ENCODE results near the gene C16orf78.

The C16orf78 gene

DNA sequence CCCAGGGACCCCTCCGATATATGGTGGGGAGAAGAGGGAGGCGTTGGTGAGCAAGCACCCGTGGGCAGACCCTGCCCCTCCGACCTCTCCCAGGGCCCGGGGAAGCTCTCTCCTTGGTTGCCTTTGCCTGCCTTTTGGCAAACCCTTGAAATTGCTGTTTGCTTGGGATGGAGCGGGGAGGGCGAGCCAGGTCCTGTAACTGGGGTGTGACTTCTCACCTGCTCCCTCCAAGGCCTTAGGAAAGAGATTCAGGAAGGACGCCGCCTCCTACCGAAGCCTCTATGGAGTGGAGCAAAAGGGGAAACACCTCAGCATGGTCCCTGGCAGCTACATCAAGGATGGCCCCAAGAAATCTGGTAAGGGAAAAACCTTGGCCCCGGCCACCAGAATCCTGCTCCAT lies 4.6 kb downstream of the C16orf78 start:
- in situ Hi-C loops (cut with MboI; ENCODE audit: low sequenced_read_pairs) = no loop called here

DNA sequence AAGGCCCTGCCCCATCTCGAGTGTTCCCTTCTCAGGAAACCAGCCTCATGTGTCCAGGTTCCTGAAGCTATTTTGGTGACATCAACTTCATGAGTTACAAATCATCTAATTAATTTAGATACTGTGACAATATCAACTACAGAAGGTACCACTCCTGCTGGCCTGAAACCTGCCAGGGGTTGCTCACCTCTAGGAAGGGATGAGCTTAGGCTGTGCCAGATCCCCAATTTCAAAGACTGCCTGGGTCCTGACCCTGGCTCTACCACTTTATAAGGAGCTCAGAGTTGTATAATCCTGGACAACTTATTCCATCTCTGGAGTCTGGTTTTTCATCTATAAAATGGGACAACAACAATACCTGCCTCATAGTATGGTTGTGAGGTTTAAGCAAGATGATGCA lies 5.2 kb downstream of the C16orf78 start:
- in situ Hi-C loops (cut with MboI; ENCODE audit: low sequenced_read_pairs) = no loop called here

DNA sequence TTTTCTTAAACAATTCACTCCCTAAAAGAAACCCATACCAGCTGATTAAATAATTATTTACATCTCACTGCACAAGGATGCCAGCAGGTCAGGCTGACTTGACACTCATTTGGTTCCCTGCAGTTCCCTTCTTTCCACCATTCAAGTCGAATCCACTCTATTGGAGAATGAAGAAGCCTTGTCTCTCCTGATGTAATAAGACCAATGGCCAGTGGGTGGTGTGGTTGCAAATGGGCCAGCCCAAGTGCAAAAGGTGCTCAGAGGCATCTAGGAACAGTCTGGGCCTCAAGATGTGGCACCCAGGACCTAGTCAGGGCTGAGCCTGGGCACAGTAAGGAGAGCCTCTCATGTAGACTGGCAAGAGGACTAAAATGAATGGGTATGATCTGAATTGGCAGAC lies 9.3 kb downstream of the C16orf78 start:
- in situ Hi-C loops (cut with MboI; ENCODE audit: low sequenced_read_pairs) = no loop called here

DNA sequence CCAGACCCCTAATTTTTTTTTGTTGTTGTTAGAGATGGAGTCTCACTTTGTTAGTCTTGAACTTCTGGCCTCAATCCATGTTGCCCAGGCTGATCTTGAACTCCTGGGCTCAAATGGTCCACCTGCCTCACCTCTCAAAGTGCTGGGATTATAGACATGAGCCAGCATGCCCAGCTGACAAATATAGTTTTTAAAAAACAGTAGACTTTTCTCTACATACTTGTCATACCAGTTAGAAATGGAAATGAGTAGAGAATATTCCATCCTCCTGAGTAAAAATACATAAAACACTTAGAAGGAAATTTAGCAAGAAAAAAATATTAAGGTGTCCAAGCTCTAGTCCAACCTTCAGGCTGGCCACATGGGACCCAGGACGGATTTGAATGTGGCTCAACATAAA lies 21.4 kb downstream of the C16orf78 start:
- in situ Hi-C loops (cut with MboI; ENCODE audit: low sequenced_read_pairs) = no loop called here

DNA sequence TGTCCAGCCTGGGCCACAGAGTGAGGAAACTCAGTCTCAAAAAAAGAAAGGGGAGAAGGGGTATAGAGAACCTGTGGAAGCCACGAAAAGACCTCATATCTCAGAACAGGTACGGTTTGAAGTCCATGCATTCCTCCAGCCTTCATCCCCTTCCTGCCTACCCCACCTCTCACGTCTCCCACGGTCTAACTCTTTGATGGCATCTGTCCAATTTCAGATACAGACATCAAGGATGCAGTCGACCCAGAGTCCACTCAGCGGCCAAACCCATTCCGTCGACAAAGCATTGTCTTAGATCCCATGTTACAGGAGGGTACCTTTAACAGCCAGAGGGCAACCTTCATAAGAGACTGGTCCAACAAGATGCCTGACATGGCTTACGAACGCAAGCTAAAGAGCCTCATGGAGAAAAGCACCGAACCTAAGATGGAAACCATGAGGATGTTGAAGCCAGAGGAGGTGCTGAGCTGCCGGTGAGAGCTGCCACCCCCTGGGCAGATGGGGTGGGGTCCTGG lies 22.7 kb downstream of the C16orf78 start:
- in situ Hi-C loops (cut with MboI; ENCODE audit: low sequenced_read_pairs) = no loop called here

DNA sequence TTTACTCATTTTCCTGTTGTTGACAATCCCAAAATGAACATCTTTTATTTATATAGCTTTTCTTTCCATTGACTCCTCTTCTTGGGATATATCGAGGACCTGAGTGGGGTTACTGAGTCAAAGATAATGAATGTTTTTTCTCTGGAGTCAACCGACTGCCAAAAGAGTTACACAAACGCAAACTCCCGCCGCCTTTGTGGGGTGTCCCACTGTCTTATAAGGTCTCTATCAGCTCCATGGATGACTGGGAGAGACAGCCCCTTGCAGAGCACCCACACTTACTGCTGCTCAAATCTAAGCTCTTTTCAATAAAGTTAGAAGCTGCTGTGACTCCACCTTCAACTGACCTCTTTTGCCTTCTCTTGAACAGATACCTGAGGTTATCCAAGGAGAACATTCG lies 25.2 kb downstream of the C16orf78 start:
- in situ Hi-C loops (cut with MboI; ENCODE audit: low sequenced_read_pairs) = no loop called here

DNA sequence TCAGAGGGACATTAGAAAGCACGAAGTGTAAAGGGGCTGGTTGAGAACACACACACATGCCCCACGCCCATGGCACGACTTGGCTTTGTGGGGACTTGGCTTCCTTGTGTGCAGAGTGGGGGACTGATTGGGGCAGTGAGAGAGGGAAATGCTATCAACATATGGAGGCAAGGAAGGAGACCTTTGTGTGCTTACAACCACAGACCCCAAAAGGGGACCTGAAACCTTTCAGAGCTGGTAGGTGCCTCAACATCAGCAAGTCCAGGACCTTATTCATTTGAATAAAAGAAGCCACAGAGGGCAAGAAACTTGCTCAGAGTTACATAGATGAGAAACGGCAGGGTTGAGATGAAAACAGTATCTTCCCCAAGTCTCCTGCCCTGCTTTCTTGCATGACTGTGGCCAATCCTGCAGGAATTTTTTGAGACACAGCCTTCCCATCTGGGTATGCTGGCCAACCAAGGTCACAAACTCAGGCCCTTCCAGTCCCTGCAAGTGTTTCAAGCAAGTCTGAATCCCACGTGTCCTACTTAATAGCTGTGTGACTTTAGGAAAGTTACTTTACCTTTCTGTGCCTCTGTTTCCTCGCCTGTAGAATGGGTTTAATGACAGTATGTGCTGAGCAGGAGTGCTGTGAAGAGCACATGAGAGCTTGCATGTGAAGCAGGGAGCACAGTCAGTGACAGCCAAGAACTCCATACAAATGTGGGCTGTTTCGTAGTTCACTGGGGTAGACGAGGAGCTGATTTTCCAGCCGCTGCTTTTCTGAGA lies 26.2 kb downstream of the C16orf78 start:
- in situ Hi-C loops (cut with MboI; ENCODE audit: low sequenced_read_pairs) = no loop called here

DNA sequence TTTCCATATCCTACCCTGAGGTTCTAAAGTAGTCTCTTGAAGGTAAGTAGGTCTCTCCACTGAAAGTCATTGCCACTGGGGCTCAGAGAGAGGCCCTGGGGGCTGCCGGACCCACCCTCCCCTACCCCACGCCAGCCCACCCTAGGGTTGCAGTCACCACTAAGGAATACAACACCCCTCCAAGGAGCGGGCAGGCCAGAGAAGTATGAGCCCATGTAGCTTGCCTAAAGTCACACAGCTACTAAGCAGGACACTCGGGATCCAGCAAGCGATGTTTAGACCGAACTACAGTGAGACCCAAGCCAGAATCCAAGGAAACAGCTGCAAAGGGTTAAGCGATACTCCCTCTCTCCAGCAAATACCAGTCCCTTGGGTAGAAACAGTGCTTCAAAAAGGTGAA lies 27.0 kb downstream of the C16orf78 start:
- in situ Hi-C loops (cut with MboI; ENCODE audit: low sequenced_read_pairs) = no loop called here

DNA sequence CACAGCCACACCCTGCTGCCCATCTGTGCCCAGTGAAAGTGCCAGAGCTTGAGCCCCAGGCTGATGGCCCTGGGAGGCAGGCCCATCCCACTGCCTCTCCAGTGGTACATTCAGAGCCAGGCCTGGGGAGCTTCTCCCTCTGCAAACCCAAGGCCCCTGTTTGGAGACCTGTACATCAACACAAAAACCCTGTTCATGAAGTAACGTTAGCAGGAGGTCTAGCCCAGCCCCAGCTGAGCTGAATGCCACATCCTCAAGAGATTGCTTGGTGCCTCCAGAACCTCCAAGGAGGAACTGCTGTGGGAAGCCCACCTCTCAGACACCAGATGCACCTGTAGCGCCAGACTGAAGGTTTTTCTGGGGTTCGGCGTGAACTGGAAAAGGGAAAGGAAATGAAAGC lies 31.5 kb downstream of the C16orf78 start:
- in situ Hi-C loops (cut with MboI; ENCODE audit: low sequenced_read_pairs) = no loop called here

DNA sequence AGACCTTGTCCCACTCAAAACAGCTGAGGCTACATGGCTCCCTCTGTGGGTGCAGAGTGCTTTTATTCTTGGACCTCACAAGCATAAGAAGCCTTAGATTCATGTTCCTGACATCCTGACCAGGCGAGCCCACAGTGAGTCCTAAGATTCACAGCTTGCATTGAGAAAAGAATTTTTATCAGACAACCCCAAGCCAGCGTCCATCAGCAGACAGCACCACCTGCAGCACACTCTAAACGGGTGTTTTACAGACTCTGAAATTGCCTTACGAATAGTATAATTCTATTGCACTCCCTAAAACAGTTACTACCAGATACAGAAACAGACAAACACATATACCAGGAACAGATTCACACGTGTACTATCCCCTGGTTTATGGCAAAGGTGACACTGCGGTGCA lies 31.9 kb downstream of the C16orf78 start:
- in situ Hi-C loops (cut with MboI; ENCODE audit: low sequenced_read_pairs) = no loop called here

DNA sequence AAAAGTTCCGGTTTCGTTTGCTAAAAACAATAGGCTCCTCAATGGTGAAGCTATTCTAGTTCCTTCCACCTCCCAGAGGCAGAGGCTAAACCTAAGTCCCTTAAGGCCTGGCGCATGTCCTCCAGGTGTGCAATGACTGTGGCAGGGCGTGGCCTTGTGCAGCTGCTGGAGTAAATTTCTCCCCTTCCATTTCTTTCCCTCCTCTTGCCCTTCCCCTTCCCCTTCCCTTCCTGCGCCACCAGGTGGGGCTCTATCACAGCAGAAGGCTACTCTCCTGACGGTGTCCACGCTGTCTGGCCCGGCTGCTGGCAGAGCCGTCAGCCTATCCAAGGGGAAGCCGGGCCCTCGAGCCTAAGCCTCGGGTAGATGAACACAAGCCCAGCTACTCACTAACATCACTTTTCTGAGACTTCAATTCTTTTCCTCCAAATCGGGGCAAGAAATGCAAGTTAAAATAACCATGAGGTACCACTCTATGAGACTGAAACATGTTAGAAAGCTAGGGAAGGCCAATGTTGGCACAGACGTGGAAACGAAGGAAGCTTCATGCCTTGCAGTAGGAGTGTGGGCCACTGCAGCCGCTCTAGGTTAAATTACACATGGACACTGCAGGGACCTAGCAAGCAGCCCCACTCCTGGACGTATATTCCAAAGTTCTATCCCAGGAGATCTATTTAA lies 34.4 kb downstream of the C16orf78 start:
- in situ Hi-C loops (cut with MboI; ENCODE audit: low sequenced_read_pairs) = no loop called here

DNA sequence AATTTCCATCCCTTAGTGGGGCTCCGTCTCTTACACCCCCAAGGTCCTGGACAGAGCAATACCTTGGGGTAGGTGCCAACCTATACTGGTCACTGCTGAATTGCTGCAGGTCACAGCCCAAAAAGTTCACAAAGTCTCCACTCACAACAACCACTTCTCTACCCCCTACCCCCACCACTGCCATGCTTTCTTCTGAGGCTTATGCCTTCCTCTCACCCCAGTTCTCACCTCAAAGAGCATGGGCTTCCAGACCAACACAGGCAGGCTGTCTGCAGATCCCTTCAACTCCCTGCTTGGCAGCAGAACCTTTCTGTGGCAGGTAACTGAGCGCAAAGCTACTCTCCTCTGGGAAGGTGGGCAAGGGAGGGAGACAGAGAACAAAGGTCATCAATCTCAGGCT lies 35.5 kb downstream of the C16orf78 start:
- in situ Hi-C loops (cut with MboI; ENCODE audit: low sequenced_read_pairs) = no loop called here

DNA sequence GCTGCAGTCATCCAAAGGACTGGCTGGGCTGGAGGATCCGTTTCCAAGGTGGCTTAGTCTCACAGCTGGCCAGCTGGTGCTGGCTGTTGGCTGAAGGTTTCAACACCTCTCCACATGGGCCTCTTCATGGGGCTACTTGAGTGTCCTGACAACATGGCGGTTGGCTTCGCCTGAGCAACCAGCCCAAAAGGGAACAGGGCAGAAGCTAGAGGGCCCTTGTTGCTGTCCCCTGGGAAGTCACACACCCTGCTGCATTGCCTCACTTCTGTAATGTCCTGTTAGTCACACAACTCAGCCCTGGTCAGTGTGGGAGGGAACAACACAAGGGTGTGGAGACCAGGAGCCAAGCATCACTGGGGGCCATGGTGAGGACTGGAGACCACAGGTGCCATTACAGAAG lies 36.6 kb downstream of the C16orf78 start:
- in situ Hi-C loops (cut with MboI; ENCODE audit: low sequenced_read_pairs) = no loop called here

DNA sequence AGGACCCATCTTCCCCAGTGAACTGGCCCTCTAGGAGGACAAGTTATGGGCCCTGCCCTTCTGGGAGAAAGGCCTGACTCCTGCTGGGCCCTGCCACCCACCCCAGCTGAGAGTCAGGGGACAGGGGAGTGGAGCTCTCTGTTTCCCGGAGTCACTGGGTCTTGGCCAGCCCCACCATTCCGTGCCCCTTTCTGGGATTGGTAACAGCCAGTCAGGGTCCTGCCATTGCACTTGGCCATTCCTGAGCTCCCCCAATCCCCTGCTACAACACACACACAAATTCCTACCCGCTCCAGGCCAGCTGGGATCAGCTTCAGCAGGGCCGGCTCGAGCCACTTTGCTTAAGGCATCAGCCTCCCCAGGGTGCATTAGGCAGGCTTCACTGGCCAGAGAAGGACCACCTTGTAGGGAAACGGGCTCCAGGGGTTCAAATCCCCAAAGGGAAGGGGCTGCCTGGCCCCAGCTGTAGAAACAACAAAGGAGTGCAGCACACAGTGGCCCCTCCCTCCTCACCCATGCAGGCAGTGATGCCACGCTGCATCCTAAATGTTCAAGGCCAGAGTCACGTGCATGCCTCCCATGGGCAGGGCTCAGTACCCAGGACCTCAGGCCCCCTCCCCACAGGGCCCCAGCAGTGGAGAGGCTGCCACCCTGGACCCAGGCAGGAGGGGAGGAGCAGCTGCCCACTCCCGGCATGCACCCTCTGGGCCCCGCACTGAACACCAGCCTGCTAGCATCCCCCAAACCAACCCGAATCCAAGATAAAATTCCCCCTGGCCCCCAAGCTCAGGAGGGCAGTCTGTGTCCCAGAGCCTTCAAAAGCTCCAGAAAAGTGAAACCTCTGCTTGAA lies 37.7 kb downstream of the C16orf78 start:
- in situ Hi-C loops (cut with MboI; ENCODE audit: low sequenced_read_pairs) = no loop called here

DNA sequence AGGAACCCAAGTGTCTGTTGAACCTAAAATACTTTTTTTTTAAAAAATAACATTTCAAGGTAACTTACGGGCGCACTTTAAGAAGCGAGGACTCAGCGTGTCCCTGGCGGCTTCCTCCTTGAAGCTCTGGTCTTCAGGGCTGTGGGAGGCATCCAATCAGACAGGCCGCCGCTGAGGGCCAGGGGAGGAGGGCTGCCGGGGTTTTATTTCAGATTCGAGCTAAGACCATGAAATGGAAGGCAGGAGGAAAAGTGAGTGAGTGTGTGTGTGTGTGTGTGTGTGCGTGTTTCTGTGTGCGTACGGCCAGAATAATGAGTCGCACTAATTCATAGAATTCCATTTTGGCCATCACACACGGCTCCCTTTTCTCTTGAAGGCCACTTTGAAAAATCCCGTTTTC lies 41.1 kb downstream of the C16orf78 start:
- in situ Hi-C loops (cut with MboI; ENCODE audit: low sequenced_read_pairs) = no loop called here

DNA sequence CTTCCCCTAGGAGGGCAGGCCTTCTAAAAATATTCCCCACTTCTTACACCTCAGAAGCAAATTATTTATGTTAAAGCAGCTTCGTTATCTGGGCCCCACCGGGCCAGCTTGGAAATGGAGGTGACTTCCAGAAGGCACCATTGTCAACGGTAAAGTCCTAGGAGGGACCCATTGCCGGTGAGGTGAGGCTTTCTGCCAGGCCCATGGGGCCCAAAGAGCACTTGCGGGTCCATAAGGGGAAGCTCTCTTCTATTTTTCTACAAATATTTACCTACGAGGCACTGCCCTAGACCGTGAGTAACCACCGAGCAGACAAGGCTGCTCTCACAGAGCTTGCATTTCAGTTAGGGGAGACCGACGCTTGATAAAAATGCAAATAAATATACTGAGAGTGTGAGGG lies 41.5 kb downstream of the C16orf78 start:
- in situ Hi-C loops (cut with MboI; ENCODE audit: low sequenced_read_pairs) = no loop called here

DNA sequence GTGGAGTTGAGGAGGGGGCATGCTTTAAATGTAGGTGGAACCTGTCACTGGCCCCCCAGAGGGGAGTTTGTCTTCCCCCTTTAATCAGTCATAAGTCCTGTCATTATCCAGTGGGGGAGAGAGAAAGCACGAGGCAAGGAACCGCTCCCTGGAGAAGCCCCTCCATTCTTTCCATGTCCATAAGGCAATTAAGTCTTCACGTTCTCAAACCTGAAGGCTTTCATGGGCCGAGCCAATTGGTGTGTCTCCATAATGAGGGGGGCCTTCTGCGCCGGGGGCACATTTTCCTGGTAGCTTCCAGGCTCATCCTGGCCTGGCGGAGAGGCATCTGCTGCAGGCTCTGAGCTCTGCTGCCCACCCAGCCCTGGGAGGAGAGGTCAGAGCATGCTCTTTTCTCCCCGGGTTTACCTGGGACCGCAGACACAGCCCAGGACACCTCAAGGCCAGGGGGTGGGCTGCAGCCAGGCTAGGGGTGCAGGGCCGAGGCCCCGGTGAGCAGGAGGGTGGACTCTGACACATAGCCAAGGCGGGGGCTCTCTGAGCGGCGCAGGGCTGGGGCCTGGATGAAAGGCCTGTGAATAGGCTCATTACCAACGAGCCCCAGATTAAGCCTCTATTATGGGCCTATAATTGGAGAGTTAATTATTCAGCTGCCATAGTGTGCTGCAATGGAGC lies 42.5 kb downstream of the C16orf78 start:
- in situ Hi-C loops (cut with MboI; ENCODE audit: low sequenced_read_pairs) = no loop called here

DNA sequence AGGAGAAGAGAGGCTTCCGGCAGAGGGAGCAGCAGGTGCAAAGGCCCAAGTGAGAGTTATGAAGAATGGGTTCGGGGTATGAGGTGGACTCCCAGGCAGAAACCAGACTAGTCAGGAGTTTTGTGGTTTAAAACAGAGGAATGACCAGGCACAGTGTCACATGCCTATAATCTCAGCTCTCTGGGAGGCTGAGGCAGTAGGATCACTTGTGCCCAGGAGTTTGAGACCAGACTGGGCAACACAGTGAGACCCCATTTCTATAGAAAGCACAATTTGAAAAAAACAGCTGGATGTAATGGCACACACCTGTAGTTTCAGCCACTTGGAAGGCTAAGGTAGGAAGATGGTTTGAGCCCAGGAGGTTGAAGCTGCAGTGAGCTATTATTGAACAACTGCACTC lies 43.8 kb downstream of the C16orf78 start:
- in situ Hi-C loops (cut with MboI; ENCODE audit: low sequenced_read_pairs) = no loop called here

DNA sequence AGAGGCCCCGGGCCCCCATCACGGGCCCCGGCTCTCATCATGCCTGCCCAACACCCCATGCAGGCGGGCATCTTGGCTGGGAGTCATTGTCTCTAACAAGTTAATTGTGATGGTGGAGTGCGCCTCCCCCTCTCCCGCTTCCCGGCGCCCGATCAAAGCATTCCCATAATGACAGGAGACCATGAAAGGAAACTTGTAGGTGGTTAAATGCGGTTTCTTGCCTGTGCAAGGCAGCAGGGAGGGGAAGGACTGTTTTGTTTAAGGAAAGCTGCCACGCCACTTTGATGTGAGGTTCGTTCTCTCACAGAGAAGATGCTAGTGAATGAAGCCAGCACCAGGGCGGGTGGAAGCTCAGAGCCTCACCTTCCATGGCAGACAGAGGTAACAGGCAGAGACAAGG lies 45.4 kb downstream of the C16orf78 start:
- in situ Hi-C loops (cut with MboI; ENCODE audit: low sequenced_read_pairs) = no loop called here

DNA sequence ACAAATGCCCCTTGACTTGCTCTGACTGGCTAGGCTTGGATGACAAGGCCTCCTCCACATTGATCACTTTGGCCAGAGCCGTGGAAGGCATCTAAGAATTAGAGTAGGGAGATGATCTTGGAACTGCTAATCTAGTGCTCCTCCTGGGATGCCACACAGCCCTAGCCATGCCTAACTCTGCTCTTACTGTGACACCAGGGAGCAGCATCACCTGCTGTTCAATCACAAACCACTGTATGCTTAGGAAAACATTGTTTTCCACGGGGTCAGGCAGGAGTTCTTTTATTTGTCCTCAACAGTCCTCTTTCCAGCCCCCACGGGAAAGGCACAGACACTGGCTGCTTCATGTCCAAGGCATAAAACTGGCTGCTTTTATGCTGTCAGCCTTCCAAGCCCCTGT lies 46.3 kb downstream of the C16orf78 start:
- in situ Hi-C loops (cut with MboI; ENCODE audit: low sequenced_read_pairs) = no loop called here

DNA sequence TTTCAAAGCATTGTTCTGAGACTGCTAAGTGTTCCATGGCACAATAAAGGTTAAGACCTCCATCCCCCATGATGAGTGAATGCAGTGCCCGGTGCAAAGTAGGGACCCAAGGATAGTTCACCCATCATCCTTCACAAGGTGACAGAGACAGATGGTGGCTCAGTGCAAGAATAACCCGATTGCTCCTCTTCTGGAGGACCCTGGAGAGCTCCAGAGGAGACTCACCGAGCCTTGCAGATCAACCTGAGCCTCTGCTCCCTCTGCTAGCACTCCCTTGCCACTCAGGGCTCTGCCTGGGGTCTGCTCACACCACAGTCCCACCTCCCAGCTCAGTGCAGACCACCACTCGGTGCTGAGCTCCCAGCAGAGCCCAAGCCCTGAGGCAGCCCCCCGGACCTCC lies 49.3 kb downstream of the C16orf78 start:
- in situ Hi-C loops (cut with MboI; ENCODE audit: low sequenced_read_pairs) = no loop called here
